ENCODE results near the gene SBNO2. TPM values are rescaled to one million over a fixed set of nuclear protein-coding genes. Genes with fewer than 3 reads are reported as not detected.
A peak's percentile ranks its signal among the peaks of the same experiment; 100 is the strongest.

Gene SBNO2
- 60.9 TPM for polyA plus RNA-seq (2012; ENCODE audit: insufficient read length, low read depth)

DNA sequence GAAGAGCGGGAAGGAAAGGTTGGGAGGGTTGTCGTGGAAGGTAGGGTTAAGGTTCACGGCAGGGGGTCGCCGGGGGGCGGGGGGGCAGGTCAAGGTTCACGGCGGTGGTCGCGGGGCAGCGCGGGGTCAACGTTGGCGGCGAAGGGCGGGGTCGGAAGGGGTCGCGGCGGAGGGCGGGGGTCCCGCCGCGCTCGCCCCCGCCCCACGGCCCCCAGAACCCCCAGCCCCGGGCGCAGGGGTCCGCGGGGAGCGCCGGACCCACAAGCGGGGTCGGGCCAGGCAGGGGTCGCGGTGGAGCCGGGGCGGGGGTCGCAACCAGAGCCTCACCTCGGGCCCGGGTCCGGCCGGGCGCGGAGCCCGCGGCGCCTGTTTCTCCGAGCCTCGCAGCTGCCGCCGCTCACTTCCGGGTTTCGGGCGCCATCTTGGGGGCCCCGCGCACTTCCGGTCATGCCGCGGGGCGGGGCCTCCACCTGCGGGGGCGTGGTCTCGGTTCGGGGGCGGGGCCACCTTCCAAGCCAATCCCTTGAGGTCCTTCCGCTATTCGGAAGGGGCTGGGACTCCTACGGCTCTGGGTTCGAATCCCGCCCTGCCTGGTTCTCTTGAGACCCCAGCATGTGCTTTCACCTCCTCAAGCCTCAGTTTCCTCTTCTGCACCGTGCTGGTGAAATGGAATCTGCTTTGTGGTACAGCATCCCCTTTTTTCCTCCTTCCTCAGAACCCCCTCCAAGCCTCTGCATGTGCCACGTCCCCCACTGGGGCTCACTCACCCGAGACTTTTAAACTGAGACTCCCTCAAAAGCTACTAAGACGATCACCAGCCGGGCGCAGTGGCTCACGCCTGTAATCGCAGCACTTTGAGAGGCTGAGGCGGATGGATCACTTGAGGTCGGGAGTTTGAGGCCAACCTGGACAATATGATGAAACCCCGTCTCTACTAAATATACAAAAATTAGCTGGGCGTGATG, at the start of gene SBNO2:
Gene SBNO2 (minus strand): TSS at position 424 of the 965 bp plus-strand sequence. CDS start 19,992 bp downstream, outside the sequence.
- TF ChIP-seq, protein P1, sequence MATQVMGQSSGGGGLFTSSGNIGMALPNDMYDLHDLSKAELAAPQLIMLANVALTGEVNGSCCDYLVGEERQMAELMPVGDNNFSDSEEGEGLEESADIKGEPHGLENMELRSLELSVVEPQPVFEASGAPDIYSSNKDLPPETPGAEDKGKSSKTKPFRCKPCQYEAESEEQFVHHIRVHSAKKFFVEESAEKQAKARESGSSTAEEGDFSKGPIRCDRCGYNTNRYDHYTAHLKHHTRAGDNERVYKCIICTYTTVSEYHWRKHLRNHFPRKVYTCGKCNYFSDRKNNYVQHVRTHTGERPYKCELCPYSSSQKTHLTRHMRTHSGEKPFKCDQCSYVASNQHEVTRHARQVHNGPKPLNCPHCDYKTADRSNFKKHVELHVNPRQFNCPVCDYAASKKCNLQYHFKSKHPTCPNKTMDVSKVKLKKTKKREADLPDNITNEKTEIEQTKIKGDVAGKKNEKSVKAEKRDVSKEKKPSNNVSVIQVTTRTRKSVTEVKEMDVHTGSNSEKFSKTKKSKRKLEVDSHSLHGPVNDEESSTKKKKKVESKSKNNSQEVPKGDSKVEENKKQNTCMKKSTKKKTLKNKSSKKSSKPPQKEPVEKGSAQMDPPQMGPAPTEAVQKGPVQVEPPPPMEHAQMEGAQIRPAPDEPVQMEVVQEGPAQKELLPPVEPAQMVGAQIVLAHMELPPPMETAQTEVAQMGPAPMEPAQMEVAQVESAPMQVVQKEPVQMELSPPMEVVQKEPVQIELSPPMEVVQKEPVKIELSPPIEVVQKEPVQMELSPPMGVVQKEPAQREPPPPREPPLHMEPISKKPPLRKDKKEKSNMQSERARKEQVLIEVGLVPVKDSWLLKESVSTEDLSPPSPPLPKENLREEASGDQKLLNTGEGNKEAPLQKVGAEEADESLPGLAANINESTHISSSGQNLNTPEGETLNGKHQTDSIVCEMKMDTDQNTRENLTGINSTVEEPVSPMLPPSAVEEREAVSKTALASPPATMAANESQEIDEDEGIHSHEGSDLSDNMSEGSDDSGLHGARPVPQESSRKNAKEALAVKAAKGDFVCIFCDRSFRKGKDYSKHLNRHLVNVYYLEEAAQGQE (IDR thresholded peaks at IDR 0.05; ENCODE audit: insufficient read depth in 1 of 2, low read depth in 2 of 2, low read length in 2 of 2): peak; percentile 12 to 30; a peak in 1 of 4 replicates
- peak; percentile 74 for TF ChIP-seq POLR2AphosphoS5 (IDR thresholded peaks at IDR 0.05; ENCODE audit: low read depth, low read length)
- peak; percentile 22 for TF ChIP-seq FOXP2 (optimal IDR thresholded peaks at IDR 0.05; ENCODE audit: borderline replicate concordance, extremely low read depth, extremely low read length, insufficient read depth)
- TF ChIP-seq SIN3A (IDR thresholded peaks at IDR 0.05; ENCODE audit: borderline replicate concordance, insufficient read depth, low read length): 0 out of 2 replicates have a peak, but pooled peaks have one; percentile 15
- peak; percentile 99 for TF ChIP-seq TAF1 (IDR thresholded peaks at IDR 0.05; ENCODE audit: borderline replicate concordance, insufficient read depth, low read length)

GRCh38 chr19:1223018-1223855, 49.2 kb upstream of the SBNO2 start:
- TF ChIP-seq POLR2AphosphoS5 (IDR thresholded peaks at IDR 0.05; ENCODE audit: low read depth, low read length): no peak
- no peak for TF ChIP-seq SIN3A (IDR thresholded peaks at IDR 0.05; ENCODE audit: borderline replicate concordance, insufficient read depth, low read length)
- no peak for TF ChIP-seq FOXP2 (optimal IDR thresholded peaks at IDR 0.05; ENCODE audit: borderline replicate concordance, extremely low read depth, extremely low read length, insufficient read depth)
- TF ChIP-seq, protein P1 (IDR thresholded peaks at IDR 0.05; ENCODE audit: insufficient read depth in 1 of 2, low read depth in 2 of 2, low read length in 2 of 2): no peak
- TF ChIP-seq TAF1 (IDR thresholded peaks at IDR 0.05; ENCODE audit: borderline replicate concordance, insufficient read depth, low read length): no peak

DNA sequence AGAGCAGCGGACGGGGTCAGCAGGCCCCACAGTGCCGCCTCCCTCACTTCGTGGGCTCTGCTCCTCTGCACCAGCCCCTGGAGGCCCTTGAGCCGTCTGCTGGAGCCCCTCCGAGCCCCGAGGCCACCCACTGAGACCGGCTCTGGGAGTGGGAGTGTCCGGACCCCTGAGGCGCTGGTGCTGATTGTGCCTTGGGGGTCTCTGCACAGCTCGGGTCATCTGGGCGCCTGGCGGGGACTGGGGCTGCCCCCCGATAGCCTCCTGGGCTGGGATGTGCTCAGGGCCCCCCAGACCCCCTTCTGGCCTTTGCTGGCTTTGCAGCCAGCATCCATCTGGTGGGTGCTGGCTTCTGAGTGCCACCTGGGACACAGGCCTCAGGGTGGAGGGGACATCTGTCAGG, 48.3 kb upstream of the SBNO2 start:
- TF ChIP-seq POLR2AphosphoS5 (IDR thresholded peaks at IDR 0.05; ENCODE audit: low read depth, low read length): no peak
- no peak for TF ChIP-seq TAF1 (IDR thresholded peaks at IDR 0.05; ENCODE audit: borderline replicate concordance, insufficient read depth, low read length)
- no peak for TF ChIP-seq FOXP2 (optimal IDR thresholded peaks at IDR 0.05; ENCODE audit: borderline replicate concordance, extremely low read depth, extremely low read length, insufficient read depth)
- TF ChIP-seq, protein P1 (IDR thresholded peaks at IDR 0.05; ENCODE audit: insufficient read depth in 1 of 2, low read depth in 2 of 2, low read length in 2 of 2): no peak
- TF ChIP-seq SIN3A (IDR thresholded peaks at IDR 0.05; ENCODE audit: borderline replicate concordance, insufficient read depth, low read length): no peak

- TF ChIP-seq SIN3A (IDR thresholded peaks at IDR 0.05; ENCODE audit: borderline replicate concordance, insufficient read depth, low read length) (no peak), TAF1 (IDR thresholded peaks at IDR 0.05; ENCODE audit: borderline replicate concordance, insufficient read depth, low read length) (no peak), POLR2AphosphoS5 (IDR thresholded peaks at IDR 0.05; ENCODE audit: low read depth, low read length) (no peak), FOXP2 (optimal IDR thresholded peaks at IDR 0.05; ENCODE audit: borderline replicate concordance, extremely low read depth, extremely low read length, insufficient read depth) (no peak)
- TF ChIP-seq, protein P1 (IDR thresholded peaks at IDR 0.05; ENCODE audit: insufficient read depth in 1 of 2, low read depth in 2 of 2, low read length in 2 of 2): no peak
These were observed 47.8 kb upstream of the SBNO2 start for GRCh38 chr19:1221904-1222255.
